HG02759 (cell line): ENCODE results near the gene CDC37.
A peak's percentile ranks its signal among the peaks of the same experiment; 100 is the strongest.
"Not testable (repeated sequence)": the region's sequence is repeated elsewhere in the genome, so short reads cannot be mapped to it uniquely, and the experiment has no call there.

Experiments used
- ATAC-seq: cut with Tn5 transposase; IDR thresholded peaks from one replicate; pipeline ENCODE4 v1.9.1; 2021; ENCODE audit warnings: mild to moderate bottlenecking, moderate library complexity; ENCODE audit not compliant: unreplicated experiment

CDC37 gene

DNA sequence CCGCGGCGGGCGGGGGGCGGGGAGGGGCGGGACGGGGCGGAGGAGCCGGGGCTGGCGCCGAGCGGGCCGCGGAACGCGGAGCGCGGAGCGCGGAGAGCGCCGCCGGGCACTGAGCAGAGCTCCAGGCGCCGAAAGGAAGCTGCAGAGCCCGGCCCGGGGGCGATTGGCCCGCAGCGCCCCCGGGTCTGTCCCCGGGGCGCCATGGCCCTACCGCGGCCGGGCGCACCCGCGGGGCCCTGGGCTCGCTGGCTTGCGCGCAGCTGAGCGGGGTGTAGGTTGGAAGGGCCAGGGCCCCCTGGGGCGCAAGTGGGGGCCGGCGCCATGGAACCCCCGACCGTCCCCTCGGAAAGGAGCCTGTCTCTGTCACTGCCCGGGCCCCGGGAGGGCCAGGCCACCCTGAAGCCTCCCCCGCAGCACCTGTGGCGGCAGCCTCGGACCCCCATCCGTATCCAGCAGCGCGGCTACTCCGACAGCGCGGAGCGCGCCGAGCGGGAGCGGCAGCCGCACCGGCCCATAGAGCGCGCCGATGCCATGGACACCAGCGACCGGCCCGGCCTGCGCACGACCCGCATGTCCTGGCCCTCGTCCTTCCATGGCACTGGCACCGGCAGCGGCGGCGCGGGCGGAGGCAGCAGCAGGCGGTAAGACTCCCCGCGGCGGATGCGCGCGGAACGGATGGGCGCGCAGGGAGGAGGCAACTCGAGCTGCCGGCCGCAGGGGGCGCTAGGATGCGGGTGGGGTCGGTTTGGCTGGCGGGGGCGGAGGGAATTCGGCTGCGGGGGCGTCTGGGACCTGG is 17.3 kb upstream of the CDC37 start, which contains the start of gene PDE4A:
PDE4A (plus strand) TSS at position 95 of the 796 bp plus-strand sequence; CDS start at position 322, 227 bp downstream.
- no peak for ATAC-seq

DNA sequence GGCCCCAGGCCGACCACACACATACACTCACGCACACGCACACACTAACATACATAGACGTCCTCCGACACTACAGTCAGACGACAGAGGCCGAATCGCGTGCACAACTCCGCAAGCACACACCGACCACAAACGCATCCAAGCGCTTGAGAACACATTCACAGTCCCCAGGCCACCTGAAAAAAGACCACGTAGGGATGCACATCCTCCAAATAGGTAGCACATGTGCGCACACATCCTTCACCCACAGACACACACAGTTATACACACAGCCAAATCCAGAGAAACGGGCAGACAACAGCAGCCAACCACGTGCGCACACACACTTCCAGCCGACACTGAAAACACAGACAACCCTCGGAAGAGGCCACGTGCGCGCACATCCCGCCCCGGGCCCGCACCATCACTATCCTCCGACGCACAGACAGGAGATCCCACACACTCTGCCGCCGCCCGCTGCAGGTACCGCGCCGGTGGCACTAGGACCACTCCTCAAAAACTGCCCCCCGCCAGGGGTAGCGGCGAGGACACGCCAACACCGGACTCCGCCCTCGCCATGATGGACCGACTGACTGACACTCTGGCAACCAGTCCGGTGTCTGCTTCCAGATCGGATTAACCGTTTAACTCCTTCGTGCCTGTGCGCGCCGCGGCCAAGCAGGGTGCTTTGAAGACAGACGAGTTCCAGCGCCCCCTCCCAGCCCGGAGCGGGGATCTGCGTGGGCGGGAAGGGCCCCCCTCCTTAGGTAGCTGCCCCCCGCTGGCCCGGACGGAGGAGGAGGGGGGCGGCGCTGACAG is 16.5 kb upstream of the CDC37 start:
- no peak for ATAC-seq

DNA sequence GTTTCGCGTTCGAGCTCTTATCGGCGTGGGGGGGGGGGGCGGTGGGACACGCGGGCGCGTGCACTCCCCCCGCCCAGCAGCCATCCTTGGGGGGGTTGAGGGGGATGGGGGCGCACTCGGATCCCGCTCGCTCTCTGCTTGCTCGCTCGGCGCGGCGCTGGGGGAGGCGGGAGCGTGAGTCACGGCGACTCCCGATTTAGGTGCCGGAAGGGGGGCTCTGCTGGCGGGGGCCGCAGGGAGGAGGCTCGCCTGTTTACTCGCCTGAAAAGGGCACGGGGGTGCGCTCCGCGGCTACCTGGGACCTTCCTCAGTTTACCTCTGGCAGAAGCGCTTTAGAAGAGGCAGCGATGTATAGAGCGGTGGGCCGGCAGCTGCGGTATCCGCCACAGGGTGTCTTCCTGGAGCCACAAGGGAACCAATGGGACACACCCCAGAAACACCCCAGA is 15.9 kb upstream of the CDC37 start:
- no peak for ATAC-seq

DNA sequence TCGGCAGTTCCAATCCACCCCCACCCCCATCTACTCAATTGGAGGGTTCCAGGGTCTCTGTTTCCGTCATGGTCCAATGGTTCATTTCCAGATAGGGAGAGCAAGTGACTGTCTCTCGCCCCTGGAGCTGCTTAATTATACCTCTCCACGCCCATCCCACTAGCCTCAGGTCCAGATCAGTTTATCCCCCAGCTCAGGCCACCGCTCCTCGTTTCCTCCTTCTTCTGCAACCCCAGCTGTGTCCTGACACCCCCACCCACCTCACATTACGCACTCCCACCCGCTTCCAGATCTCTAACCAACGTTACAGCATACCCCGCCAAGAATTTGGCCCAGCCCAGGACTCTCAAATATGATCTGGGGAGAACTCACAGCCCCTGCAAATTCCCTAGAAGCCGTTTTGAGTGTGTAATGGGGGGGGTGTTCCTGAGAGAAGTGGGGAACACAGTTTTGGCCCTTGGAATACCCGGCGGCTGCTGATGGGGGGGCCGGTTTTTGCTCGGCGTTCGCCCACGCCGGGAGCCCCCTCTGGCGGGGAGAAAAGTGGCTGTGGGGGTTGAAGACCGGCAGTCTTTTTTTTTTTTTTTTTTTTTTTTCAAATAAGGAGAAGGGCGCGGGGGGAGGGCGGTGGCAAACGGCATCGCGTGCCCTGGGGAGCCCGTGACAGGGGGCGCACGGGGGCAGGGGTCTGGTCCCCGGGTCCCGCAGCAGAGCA is 15.3 kb upstream of the CDC37 start:
- ATAC-seq: no peak

DNA sequence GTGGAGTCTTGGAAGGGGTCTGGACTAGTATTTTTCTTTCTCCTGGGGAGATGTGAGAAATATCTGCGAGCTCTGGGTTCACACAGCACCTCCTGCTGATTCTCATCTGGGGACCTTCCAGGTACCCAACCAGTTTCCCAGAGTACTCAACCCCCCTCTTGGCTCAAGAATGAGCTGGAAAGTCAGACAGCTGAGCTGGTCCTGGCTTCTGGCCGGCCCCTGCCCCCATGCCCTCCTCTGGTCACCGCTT is 14.8 kb upstream of the CDC37 start:
- ATAC-seq: no peak

DNA sequence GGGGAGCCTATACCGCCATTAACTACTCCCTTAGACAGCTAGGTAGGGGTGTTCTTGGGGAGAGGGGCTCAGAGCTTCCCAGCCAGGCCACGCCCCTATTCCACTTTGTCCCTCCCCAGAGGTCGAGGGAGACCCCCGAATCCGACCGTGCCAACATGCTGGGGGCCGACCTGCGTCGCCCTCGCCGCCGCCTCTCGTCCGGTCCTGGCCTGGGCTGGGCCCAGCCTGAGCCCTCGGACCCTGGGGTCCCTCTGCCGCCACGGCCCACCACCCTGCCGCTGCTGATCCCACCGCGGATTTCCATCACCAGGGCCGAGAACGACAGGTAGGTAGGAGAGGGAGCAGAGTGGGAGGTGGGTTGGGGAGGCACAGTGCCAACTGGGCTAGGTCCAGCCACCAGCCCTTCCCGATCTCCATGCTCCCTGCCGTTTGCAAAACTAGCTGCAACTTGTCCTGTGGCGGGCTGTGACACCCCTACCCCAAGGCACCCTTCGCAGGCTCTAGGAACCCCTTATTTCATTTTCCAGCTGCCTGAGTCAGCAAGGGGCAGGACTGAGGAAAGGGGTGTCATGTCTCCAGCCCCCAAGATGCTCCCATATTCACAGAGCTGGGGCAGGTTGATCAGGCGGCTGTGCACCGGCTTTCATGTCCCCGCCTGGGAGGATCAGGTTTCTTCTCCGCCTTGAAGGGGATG is 14.3 kb upstream of the CDC37 start:
- no peak for ATAC-seq

DNA sequence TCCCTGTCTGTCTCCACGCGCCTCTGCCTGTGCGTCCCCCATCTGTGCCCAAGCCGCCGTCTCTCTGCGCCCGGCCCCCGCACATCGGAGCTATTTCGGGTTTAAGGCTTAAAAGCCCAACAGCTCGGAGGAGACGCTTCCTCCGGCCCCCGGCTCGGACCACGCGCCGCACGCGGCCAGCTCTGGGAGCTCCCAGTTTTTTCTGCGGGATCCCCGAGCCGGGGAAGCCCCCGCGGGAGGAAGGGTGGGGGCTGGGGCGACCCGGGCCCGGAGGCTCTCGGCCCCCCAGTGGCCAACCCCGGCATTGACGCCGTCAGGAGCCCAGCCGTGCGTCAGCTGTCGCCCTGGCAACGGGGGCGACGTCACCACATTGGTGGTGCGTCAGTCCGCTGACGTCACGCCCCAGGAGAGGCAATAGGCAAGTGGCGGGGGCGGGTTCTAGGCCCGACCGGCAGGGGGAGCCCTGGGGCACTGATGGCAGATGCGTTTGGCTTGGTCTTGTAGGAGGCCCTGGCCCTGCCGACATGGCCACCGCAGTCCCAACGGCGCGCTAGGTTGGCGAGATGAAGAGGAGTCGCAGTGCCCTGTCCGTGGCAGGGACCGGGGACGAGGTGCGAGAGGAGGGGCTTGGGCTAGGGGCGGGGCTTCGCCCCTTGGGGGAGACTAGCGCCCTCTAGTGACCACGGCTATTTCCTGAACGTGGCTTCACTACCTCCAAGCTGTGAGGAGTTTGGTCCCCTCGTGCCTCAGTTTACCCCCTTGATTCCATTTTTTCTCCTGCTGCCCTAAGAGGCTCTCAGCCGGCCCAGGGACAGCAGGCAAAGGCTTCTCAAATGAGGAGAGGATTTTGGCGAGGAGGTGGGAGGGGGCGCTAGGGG is 13.3 kb upstream of the CDC37 start:
- ATAC-seq: peak; percentile 68

DNA sequence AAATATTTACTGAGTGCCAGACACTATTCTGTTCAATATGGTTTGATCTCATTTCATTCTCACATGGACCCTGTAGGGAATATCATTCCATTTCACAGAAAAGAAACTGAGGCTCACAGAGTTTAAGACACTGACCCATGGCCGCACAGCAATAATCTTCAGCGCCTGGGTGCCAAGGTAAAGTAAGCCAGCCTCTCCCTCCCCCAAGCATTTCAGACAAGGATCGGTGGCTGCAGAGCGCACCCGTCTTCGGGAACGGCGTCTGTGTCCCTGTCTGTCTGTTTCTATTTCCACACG is 12.7 kb upstream of the CDC37 start:
- no peak for ATAC-seq

DNA sequence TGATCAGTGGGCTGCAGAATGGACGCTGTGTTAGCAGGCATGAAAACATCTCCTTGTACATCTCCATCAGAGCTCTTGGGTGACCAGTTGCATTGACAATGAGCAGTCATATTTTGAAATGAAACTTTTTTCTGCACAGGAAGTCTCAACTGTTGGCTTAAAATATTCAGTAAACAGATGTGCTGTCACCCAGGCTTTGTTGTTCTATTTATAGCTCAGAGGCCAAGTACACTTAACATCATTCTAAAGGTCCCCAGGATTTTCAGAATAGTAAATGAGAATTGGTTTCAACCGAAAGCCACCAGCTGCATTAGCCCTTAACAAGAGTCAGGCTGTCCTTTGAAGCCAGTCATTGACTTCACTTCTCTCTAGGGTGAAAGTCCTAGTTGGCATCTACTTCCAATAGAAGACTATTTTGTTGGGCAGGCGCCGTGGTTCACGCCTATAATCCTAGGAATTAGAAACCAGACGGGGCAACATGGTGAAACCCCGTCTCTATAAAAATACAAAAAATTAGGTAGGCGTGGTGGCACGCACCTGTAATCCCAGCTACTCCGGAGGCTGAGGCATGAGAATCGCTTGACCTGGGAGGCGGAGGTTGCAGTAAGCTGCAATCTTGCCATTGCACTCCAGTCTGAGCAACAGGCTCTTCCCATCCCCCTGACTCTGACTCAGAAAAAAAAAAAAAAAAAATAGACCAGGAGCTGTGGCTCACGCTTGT is 9.1 kb upstream of the CDC37 start:
- ATAC-seq: peak; percentile 48

DNA sequence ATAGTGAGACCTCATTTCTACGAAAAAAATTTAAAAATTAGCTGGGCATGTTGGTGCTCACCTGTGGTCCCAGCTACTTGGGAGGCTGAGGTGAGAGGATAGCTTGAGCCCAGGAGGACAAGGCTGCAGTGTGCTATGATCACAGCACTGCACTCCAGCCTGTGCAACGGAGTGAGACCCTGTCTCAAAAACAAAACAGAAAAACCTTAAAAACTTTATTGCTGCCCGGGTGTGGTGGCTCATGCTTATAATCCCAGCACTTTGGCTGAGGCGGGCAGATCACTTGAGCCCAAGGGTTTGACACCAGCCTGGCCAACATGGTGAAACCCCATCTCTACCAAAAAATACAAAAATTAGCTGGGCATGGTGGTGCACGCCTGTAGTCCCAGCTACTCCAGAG is 7.9 kb upstream of the CDC37 start:
- not testable (repeated sequence) for ATAC-seq

DNA sequence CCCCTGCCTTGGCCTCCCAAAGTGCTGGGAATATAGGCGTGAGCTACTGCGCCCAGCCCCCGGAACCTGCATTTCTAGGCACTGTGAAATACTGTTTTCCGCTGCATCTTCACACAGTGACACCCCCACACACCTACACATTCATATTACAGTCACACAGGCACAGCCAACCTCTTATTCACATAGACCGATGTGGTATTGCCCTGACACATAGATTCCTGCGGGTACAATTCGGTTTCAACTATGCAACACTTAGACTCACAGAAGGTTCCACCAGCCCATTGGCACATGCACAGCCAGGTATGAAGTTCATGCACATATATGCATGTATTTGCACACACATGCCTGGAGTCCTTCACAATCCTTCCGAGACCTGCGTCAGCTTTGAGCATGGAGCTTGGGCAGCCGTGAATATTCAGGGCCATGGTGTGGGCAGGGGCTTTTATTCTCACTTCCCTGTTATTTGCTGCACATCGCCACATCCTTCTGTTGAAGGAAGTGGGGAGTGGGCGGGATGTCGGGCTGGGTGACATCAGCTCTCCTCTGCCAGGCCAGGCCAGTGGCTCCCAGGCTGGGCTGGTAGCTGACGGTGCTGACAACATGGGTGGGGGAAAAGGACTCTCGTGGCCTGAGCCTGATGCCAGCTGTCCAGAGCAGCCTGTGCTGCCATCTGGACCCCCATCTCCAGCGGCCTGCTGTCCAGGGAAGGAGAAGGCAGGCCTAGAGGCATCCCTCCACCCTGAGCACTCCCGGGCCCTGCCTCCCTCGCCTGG is 5.4 kb upstream of the CDC37 start:
- ATAC-seq: no peak

DNA sequence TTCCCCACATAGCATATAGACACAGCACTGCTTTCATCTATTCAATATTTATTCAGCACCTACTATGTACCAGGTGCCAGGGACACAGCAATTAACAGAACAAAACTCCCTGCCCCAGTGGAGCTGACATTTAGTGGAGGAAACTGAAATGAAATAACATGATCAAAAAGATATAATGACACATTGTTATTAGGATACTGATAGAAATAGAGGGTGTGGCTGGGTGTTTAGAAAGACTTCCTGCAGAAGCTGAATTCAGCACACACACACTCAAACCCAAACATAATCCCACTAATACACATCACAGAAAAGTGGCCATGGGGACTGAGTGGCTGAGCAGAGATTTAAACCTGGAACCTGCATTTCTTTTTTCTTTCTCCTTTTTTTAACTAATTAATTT is 3.8 kb upstream of the CDC37 start:
- ATAC-seq: no peak

DNA sequence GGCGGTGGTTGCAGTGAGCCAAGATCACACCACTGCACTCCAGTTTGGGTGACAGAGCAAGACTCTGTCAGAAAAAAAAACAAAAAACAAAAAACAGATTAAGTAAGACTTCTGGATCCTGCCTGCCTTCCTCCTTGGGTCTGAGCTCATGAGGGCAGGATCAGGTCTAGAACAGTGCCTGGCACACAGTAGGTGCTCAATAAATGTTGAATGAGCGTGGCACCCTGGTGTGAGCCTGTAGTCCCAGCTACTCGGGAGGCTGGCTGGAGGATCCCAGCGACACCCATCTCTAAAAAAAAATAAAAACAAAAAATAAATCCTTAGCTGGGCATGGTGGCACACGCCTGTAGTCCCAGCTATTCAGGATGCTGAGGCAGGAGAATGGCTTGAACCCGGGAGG is 2.8 kb upstream of the CDC37 start:
- ATAC-seq: no peak

DNA sequence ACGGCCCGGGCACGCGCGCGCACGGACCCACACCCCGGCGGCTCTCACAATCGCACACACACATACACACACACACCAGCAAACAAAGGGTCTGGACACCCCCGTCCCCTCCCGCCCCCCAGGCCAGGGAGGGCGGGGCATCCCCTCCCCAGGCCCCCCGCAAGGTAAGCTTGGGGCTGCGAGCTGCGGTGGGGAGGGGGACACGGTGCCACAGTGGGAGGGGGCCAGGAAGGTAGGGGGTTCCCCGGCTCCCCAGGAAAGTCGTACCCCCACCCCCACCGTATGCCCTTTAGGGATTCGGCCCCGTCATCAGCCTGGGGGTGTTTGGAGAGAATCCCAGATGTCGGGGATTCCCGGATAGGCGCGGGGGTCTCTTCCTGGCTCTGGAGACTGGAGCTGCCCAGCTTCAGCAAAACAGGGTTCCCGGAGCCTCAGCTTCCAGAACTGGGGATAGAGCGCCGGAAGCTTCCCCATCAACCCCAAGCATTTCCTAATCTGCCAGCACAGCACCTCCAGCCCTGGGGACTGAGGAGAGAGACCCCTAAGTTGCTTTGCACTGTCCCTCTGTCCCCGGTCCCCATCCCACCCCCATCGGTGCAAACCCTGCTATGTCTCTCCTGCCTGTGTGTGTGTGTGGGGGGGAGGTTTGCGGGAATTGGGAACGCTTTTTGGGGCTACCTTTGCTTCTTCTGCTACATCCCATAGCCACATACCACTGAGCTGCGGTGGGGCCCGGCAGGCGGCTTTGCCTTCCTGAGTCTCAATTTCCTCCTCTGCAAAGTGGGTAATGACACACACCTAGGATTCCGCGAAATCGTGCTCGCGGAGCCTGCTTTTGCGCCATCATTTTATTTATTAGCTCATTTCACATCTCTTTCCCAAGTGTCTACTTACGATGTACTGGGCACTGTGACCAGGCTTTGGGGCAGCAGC is 1.8 kb upstream of the CDC37 start:
- ATAC-seq: no peak

DNA sequence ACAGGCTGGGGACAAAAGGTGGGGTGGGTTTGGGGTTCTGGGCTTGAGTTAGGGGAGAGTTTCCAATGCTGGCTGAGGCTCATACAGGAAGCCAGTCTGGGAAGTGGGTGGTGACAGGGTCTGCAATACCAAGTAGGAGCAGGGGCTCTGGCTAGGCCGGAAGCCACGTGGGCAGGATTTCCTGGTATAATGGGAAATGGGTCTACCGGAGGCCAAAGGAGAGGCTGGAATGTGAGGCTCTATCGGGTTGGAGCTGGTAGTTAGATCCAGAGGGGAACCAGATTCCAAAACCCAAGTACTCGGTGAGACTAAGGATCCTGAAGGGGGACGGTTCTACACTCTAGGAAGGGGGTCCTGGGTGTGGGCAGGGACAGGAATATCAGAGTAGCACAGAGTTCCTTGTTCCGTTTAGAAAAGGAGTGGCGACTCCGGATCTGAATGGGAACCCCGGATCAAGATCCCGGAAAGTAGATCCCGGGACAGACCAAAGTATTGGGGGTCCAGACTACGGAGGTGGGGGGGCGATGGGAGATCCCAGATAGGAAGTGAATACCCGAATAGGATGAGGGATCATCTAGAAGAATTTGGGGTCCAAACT is 802 bp downstream of the CDC37 start:
- ATAC-seq: no peak

DNA sequence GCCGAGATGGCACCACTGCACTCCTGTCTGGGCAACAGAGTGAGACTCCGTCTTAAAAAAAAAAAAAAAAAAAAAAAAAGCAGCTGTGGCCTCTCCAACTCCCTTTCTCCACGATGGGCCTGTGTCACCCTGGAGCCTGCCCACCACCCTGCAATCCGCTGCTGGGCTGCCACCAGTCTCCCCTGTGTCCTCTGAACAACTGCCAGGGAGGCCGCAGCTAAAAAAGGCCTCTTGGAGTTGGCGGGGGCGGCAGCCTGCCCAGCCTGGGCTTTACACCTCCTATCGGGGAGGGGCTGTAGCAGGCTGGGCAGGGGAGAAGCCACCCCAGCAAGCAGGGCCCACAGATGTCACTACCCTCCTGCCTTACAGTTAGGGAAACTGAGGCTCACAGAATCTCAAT is 3.5 kb downstream of the CDC37 start:
- no peak for ATAC-seq

DNA sequence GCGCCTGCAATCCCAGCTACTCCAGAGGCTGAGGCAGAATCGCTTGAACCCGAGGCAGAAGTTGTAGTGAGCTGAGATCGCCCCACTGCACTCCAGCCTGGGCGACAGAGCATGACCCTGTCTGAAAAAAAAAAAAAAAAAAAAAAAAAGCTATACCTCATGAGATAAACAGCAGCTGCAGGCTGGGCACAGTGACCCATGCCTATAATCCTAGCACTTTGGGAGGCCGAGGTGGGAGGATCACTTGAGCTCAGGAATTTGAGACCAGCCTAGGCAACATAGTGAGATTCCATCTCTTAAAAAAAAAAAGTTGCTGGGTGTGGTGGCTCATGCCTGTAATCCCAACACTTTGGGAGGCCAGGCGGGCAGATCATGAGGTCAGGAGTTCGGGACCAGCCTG is 4.0 kb downstream of the CDC37 start:
- ATAC-seq: not testable (repeated sequence)

DNA sequence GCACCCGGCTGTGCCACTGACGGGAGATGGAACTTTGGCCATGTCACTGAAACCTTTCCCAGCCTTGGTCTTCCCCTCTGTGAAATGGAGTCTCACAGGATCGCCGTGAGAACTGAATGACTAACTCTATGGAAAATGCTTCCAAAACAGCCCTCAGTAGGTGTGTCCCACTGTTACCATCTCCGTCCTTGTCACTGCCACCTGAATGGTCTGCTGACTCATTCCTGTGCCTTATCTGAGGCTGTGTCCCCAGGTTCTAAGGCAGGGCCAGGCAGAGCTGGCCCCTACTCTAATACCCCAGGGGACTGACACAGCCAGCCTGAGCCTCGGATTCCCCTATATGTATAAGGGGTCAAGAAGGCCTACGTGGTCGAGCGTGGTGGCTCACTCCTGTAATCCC is 4.5 kb downstream of the CDC37 start:
- no peak for ATAC-seq
